Kidney epithelial cell (primary cell): Measurements from ENCODE around the gene HTRA1. TPM values are rescaled to one million over a fixed set of nuclear protein-coding genes. Genes with fewer than 3 reads are reported as not detected.

ENCODE experiments used
- DNase-seq: peaks from one replicate; pipeline ENCODE4 v3.0.0-alpha.2; 2010; ENCODE audit warnings: low read depth
- H3K27me3 ChIP-seq: 2 replicates; pipeline ENCODE4 v1.6.0; 2011; ENCODE audit warnings: low read length; ENCODE audit not compliant: control insufficient read depth, insufficient read depth
- H3K36me3 ChIP-seq: 2 replicates; pipeline ENCODE4 v1.5.1; 2011; ENCODE audit warnings: low read length; ENCODE audit not compliant: control insufficient read depth, insufficient read depth
- H3K4me3 ChIP-seq: 2 replicates; pipeline ENCODE4 v1.5.1; 2011; ENCODE audit warnings: low read depth, mild to moderate bottlenecking, control low read depth, low read length
- CTCF ChIP-seq: IDR thresholded peaks from 2 replicates; pipeline ENCODE4 v1.5.1; 2011; ENCODE audit warnings: mild to moderate bottlenecking, moderate library complexity, low read length, control low read depth, inconsistent platforms; ENCODE audit not compliant: insufficient read depth, poor library complexity, severe bottlenecking
- total RNA-seq: library from RNA; depleted of rRNA; stranded (reverse); fragments of >200 nt; gene quantifications from 2 replicates; pipeline ENCODE4 v1.2.3, GENCODE V29; 2015

The HTRA1 gene
- total RNA-seq, 1 donor from 2014 or later: 110 TPM

DNA sequence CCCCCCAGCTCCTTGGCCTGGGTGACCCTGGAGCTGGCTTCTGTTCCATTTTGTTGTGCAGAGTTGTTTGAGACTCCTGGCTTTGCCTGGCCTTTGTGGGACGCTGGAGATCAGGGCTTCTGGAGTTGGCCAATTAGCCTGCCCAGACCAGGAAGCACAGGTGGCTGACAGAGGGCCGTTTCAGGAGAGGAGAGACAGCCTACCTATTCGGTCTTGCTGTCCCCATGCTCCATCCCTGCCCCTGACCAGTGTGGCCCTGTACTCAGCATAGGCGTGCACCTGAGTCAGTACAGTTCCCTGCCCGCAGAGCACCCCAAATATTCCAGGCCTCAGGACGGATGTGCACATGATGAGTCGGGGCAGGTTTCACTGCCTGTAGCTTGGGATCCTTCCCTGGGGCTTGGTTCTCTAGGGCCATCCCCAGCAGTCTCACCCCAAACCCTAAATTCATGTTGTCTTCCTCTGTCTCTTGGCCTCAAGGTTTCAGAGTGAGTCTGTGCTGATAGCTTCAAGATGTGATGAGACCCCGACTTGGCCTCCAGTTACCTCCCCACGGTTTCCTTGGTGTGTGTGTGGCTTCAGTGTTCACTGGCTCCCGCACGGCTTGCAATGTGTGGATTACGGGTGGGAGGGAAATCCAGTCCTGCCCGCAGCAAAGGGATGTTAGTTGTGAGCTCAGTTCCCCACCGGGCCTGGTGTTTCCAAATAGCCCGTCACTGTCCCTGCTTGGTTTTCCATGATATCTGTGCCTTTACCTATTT is 44.7 kb downstream of the HTRA1 start:
- no peak for DNase-seq
- Histone ChIP-seq H3K27me3 (no peaks in the 10 kb centered on the region), H3K4me3 (no peak overlapping the region), H3K36me3 (no peaks in the 10 kb centered on the region)
- TF ChIP-seq CTCF: no peak

DNA sequence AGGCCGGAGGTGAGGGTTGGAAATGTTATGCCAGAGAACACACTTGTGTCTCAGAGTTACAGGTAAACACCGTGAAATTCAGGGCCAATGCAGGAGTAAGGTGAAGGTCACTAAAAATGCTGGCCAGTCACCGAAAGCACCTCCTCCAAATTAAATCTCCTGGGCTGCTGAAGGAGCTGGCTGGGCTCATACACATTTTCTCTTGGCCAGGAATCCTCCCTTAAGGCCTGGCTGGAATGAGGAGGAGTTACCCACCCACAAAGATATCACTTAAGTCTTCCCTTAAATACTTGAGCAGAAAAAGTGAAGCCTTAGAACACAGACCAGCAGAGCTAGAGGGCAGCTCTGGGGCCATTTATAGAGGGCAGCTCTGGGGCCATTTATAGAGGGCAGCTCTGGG is 46.3 kb downstream of the HTRA1 start:
- no peak for DNase-seq
- H3K27me3 ChIP-seq: no peaks in the 10 kb centered on the region
- H3K36me3 ChIP-seq: no peaks in the 10 kb centered on the region
- H3K4me3 ChIP-seq: no peak overlapping the region
- TF ChIP-seq CTCF: no peak

DNA sequence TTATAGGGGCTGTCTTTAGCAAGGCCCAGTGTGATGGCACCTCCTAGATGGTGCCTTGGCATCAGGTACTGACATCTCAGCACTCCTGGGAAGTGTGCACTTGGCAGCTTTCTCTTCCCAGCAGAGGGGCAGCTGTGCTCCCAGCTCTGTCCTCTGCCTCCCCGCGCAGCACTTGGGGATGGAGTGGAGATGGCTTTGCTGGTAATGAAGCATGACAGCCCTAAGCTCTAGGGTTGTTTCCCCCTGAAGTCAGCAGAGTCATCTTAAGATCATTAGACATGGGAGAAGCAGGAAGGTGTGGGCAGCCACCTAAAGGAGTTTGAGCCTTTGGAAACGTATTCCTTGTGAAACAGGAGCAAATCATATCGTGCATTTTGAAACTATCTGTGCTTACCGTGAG is 46.7 kb downstream of the HTRA1 start:
- Histone ChIP-seq H3K27me3 (no peaks in the 10 kb centered on the region), H3K4me3 (no peak overlapping the region), H3K36me3 (no peaks in the 10 kb centered on the region)
- TF ChIP-seq CTCF: no peak
- DNase-seq: no peak

- H3K4me3 ChIP-seq: no peak overlapping the region
- TF ChIP-seq CTCF: no peak
- no peaks in the 10 kb centered on the region for H3K27me3 ChIP-seq
- no peaks in the 10 kb centered on the region for H3K36me3 ChIP-seq
- no peak for DNase-seq
Observed at GRCh38 chr10:122509323-122509722, 48.0 kb downstream of the HTRA1 start.

DNA sequence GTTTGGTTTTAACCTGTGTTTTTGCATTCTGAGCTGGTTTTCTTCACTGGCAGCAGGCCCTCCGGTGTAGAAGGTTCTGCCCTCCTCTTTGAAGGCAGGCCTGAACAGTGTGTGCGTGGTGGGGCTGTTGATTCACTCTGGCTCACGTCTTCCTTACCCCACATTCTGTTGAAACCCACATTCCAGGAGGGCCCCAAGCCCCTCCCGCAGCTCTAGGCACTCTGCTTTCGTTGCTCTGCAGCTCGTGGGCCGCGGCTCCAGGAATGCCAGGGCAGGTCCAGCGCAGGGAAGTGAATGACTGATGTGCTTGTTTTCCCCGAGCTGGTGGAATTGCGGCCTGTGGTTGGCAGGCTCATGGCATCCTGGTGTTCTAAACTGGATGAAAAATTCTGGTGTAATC is 49.0 kb downstream of the HTRA1 start:
- Histone ChIP-seq H3K4me3 (no peak overlapping the region), H3K36me3 (no peaks in the 10 kb centered on the region), H3K27me3 (no peaks in the 10 kb centered on the region)
- no peak for DNase-seq
- TF ChIP-seq CTCF: no peak

GRCh38 chr10:122510736-122511135 is 49.4 kb downstream of the HTRA1 start:
- Histone ChIP-seq H3K27me3 (no peaks in the 10 kb centered on the region), H3K36me3 (no peaks in the 10 kb centered on the region), H3K4me3 (no peak overlapping the region)
- no peak for TF ChIP-seq CTCF
- no peak for DNase-seq
